HEK293T (cell line): Measurements from ENCODE around the gene SLC9A8.
"Not testable (repeated sequence)": the region's sequence is repeated elsewhere in the genome, so short reads cannot be mapped to it uniquely, and the experiment has no call there.

Experiments
- CTCF ChIA-PET: fragments of 350-600 bp; formaldehyde crosslinking; extraction: SDS; loops from one replicate; lab custom pipeline; 2021; ENCODE audit warnings: antibody characterized with exemption, inconsistent platforms; lab: Yijun Ruan, JAX
- POLR2A ChIA-PET: fragments of 350-600 bp; formaldehyde crosslinking; extraction: SDS; loops from one replicate; lab custom pipeline; 2020; ENCODE audit warnings: antibody characterized with exemption, inconsistent platforms; lab: Yijun Ruan, JAX
- DNase-seq: peaks from one replicate; pipeline ENCODE4 v3.0.0; 2012; ENCODE audit warnings: mixed read lengths; ENCODE audit errors: extremely low spot score
- ARNT ChIP-seq: fragments of 450-650 bp; IDR thresholded peaks from 2 replicates; pipeline ENCODE4 v1.6.1; 2017; ENCODE audit warnings: mild to moderate bottlenecking
- BHLHE40 ChIP-seq: fragments of 450-650 bp; IDR thresholded peaks from 2 replicates; pipeline ENCODE4 v1.6.1; 2016; ENCODE audit warnings: mild to moderate bottlenecking, moderate library complexity, borderline replicate concordance
- CTBP1 ChIP-seq: fragments of 450-650 bp; IDR thresholded peaks from 2 replicates; pipeline ENCODE4 v1.6.1; 2016; ENCODE audit warnings: borderline replicate concordance
- ELF4 ChIP-seq: fragments of 450-650 bp; IDR thresholded peaks from 2 replicates; pipeline ENCODE4 v1.6.1; 2017; ENCODE audit warnings: antibody characterized with exemption
- FOXA1 ChIP-seq: fragments of 450-650 bp; IDR thresholded peaks from 2 replicates; pipeline ENCODE4 v1.6.1; 2016; ENCODE audit warnings: mild to moderate bottlenecking
- FOXK2 ChIP-seq: fragments of 450-650 bp; IDR thresholded peaks from 2 replicates; pipeline ENCODE4 v1.6.1; 2016; ENCODE audit warnings: mild to moderate bottlenecking
- FOXM1 ChIP-seq: fragments of 450-650 bp; IDR thresholded peaks from 2 replicates; pipeline ENCODE4 v1.6.1; 2017; ENCODE audit warnings: mild to moderate bottlenecking, borderline replicate concordance
- HDGF ChIP-seq: fragments of 450-650 bp; IDR thresholded peaks from 2 replicates; pipeline ENCODE4 v1.6.1; 2017; ENCODE audit warnings: antibody characterized with exemption, borderline replicate concordance
- L3MBTL2 ChIP-seq: fragments of 450-650 bp; conservative IDR thresholded peaks from 2 replicates; pipeline ENCODE4 v1.6.1; 2016; ENCODE audit warnings: mild to moderate bottlenecking
- LEF1 ChIP-seq: fragments of 450-650 bp; IDR thresholded peaks from 2 replicates; pipeline ENCODE4 v1.6.1; 2017; ENCODE audit warnings: mild to moderate bottlenecking, borderline replicate concordance
- NFRKB ChIP-seq: fragments of 450-650 bp; IDR thresholded peaks from 2 replicates; pipeline ENCODE4 v1.6.1; 2016; ENCODE audit warnings: mild to moderate bottlenecking, moderate library complexity
- SP1 ChIP-seq: fragments of 450-650 bp; IDR thresholded peaks from 2 replicates; pipeline ENCODE4 v1.6.1; 2017
- SUZ12 ChIP-seq: fragments of 450-650 bp; IDR thresholded peaks from 2 replicates; pipeline ENCODE4 v1.6.1; 2016; ENCODE audit warnings: mild to moderate bottlenecking
- TARDBP ChIP-seq: fragments of 450-650 bp; IDR thresholded peaks from 2 replicates; pipeline ENCODE4 v1.6.1; 2016
- ZNF384 ChIP-seq: fragments of 450-650 bp; IDR thresholded peaks from 2 replicates; pipeline ENCODE4 v1.6.1; 2016
- TF ChIP-seq, protein P1 (sequence below): fragments of 450-650 bp; IDR thresholded peaks from 2 replicates; pipeline ENCODE4 v1.6.1; 2016

Gene SLC9A8

DNA sequence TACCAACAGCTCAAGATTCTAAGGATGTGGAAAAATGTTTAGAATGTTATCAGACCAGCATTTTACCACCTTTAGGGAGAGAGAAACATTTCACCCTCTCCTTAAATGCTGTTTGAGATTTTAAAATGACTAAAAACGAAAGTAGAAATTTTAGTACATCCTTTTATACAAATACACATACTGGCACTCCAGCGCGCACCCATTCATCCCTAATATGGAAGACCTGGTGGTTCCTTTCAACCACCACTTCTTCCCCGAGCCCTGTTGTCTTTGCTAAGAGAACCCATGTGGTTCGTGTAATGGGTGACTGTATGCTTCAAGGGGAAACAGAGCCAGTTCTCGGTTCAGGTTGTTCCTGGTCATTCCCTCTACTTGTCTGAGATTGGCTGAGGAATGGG, 81.4 kb downstream of the SLC9A8 start:
- TF ChIP-seq LEF1 (no peak), ELF4 (no peak), ZNF384 (no peak), FOXM1 (no peak)
- DNase-seq: no peak
- POLR2A ChIA-PET: no interaction called here
- CTCF ChIA-PET: interaction anchor here (0.9 to 1.7 kb wide), 2 partner anchors 9 to 16 kb away, joined by 3 to 4 read pairs; no protein-coding TSS in a partner anchor

- CTCF ChIA-PET, POLR2A ChIA-PET, DNase-seq: not testable (repeated sequence)
Observed at GRCh38 chr20:49895474-49896093, 83.0 kb downstream of the SLC9A8 start.

DNA sequence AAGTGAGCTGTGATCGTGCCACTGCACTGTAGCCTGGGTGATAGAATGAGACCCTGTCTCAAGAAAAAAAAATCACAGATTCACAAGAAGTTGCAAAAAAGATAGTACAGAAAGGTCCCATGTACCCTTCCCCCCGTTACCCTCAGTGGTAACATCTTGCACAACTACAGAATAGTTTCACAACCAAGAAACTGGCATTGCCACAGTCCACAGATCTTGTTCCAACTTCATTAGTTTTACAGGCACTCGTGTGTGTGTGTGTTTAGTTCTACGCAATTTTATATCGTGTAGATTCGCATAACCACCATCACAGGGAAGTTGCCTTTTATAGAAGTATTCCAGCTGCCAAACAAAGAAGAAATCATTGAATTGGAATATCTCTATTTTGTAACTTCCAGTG, 83.6 kb downstream of the SLC9A8 start:
- CTCF ChIA-PET: no interaction called here
- TF ChIP-seq CTBP1 (no peak), BHLHE40 (no peak), FOXA1 (no peak), SUZ12 (no peak), NFRKB (no peak), ZNF384 (no peak)
- no peak for DNase-seq
- POLR2A ChIA-PET: no interaction called here

GRCh38 chr20:49899541-49900383, 87.1 kb downstream of the SLC9A8 start:
- no peak for DNase-seq
- TF ChIP-seq FOXK2: no peak
- TF ChIP-seq, protein P1, sequence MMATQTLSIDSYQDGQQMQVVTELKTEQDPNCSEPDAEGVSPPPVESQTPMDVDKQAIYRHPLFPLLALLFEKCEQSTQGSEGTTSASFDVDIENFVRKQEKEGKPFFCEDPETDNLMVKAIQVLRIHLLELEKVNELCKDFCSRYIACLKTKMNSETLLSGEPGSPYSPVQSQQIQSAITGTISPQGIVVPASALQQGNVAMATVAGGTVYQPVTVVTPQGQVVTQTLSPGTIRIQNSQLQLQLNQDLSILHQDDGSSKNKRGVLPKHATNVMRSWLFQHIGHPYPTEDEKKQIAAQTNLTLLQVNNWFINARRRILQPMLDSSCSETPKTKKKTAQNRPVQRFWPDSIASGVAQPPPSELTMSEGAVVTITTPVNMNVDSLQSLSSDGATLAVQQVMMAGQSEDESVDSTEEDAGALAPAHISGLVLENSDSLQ: no peak
- no peak for TF ChIP-seq FOXM1
- no peak for TF ChIP-seq ARNT
- TF ChIP-seq CTBP1: no peak
- no peak for TF ChIP-seq BHLHE40
- TF ChIP-seq LEF1: no peak
- no peak for TF ChIP-seq HDGF
- no peak for TF ChIP-seq ZNF384
- TF ChIP-seq SP1: no peak
- TF ChIP-seq SUZ12: no peak
- TF ChIP-seq ELF4: no peak
- TF ChIP-seq FOXA1: no peak
- ChIA-PET CTCF (interaction anchor here (0.9 to 1.1 kb wide), 2 partner anchors 10 to 12 kb away, joined by 3 to 4 read pairs; no protein-coding TSS in a partner anchor), POLR2A (interaction anchor here (0.8 kb wide), 1 partner anchor 11 kb away, joined by 3 read pairs; no protein-coding TSS in a partner anchor)

GRCh38 chr20:49901588-49901987, 89.0 kb downstream of the SLC9A8 start:
- ChIA-PET CTCF (interaction anchor here (0.7 kb wide), 1 partner anchor 1648 kb away, joined by 3 read pairs; no protein-coding TSS in a partner anchor), POLR2A (interaction anchor here (1.6 kb wide), 1 partner anchor 14 kb away, joined by 3 read pairs; the partner anchor contains the start of gene SPATA2)
- no peak for DNase-seq
- no peak for TF ChIP-seq SP1
- TF ChIP-seq FOXM1: no peak
- TF ChIP-seq ZNF384: no peak
- TF ChIP-seq LEF1: no peak
- no peak for TF ChIP-seq ELF4
- no peak for TF ChIP-seq FOXA1
- no peak for TF ChIP-seq L3MBTL2
- no peak for TF ChIP-seq CTBP1
- TF ChIP-seq BHLHE40: no peak
- TF ChIP-seq SUZ12: no peak
- no peak for TF ChIP-seq TARDBP
- TF ChIP-seq, protein P1: no peak
- no peak for TF ChIP-seq FOXK2
- no peak for TF ChIP-seq HDGF
- no peak for TF ChIP-seq NFRKB
- TF ChIP-seq ARNT: no peak

- TF ChIP-seq LEF1: no peak
- TF ChIP-seq HDGF: no peak
- TF ChIP-seq CTBP1: no peak
- TF ChIP-seq, protein P1: no peak
- TF ChIP-seq L3MBTL2: no peak
- TF ChIP-seq SUZ12: no peak
- TF ChIP-seq SP1: no peak
- TF ChIP-seq TARDBP: no peak
- no peak for TF ChIP-seq ARNT
- no peak for TF ChIP-seq ELF4
- TF ChIP-seq NFRKB: no peak
- no peak for TF ChIP-seq BHLHE40
- TF ChIP-seq FOXM1: no peak
- TF ChIP-seq FOXA1: no peak
- ChIA-PET CTCF (no interaction called here), POLR2A (interaction anchor here (0.6 kb wide), 1 partner anchor 15 kb away, joined by 3 read pairs; no protein-coding TSS in a partner anchor)
- no peak for DNase-seq
Observed at GRCh38 chr20:49904440-49905214, 92.0 kb downstream of the SLC9A8 start.
